SK-N-SH (cell line): ENCODE measurements around the gene SYNE2.

Experiments
- EP300 ChIP-seq, 2 experiments: IDR thresholded peaks; 2 replicates each; pipeline versions ENCODE4 v1.4.0 to v1.6.1; 2012; ENCODE audit warnings: borderline replicate concordance in 1 of 2, low read depth in 1 of 2, low read length in 1 of 2
- TAF1 ChIP-seq: IDR thresholded peaks from 2 replicates; pipeline ENCODE4 v1.6.1; 2012; ENCODE audit warnings: low read depth, mild to moderate bottlenecking, low read length, moderate library complexity, borderline replicate concordance
- TF ChIP-seq, protein P1 (sequence below): fragments of 200-600 bp; sonication (generic); IDR thresholded peaks from 2 replicates; pipeline ENCODE4 v1.6.1; 2017; ENCODE audit warnings: antibody characterized with exemption, mild to moderate bottlenecking, moderate library complexity
- TF ChIP-seq, protein P2 (sequence below): fragments of 150-350 bp; IDR thresholded peaks from 2 replicates; pipeline ENCODE4 v1.6.1; 2017; ENCODE audit warnings: antibody characterized with exemption, low read length, low read depth, borderline replicate concordance

DNA sequence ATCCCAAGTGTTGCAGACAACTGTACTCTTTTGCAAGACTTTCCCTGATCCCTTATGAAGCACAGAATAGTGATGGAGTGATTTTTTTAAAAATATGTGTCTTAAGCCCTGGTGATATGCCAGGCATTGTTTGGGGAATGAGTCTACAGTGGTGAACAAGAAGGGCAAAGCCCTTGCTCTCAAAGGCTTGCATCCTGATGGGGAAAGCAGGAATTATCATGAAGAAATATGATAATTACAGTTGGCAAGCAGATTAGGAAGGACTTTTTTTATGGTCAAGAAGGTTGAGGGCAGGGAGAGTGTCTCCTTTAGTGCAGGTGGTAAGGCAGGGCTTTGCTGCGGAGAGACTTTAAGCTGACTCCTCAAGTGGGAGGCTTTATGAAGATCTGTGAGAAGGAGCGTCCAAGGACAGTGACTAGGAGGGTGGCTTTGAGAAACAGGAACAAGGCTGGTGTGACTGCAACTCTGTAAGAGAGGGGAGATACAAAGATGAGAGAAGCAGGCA, 100.2 kb downstream of the SYNE2 start:
- TF ChIP-seq, protein P1, sequence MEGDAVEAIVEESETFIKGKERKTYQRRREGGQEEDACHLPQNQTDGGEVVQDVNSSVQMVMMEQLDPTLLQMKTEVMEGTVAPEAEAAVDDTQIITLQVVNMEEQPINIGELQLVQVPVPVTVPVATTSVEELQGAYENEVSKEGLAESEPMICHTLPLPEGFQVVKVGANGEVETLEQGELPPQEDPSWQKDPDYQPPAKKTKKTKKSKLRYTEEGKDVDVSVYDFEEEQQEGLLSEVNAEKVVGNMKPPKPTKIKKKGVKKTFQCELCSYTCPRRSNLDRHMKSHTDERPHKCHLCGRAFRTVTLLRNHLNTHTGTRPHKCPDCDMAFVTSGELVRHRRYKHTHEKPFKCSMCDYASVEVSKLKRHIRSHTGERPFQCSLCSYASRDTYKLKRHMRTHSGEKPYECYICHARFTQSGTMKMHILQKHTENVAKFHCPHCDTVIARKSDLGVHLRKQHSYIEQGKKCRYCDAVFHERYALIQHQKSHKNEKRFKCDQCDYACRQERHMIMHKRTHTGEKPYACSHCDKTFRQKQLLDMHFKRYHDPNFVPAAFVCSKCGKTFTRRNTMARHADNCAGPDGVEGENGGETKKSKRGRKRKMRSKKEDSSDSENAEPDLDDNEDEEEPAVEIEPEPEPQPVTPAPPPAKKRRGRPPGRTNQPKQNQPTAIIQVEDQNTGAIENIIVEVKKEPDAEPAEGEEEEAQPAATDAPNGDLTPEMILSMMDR = no peak
- TF ChIP-seq EP300 (IDR thresholded peaks at IDR 0.05; ENCODE audit: borderline replicate concordance in 1 of 2, low read depth in 1 of 2, low read length in 1 of 2) = no peak
- no peak for TF ChIP-seq TAF1
- TF ChIP-seq, protein P2, sequence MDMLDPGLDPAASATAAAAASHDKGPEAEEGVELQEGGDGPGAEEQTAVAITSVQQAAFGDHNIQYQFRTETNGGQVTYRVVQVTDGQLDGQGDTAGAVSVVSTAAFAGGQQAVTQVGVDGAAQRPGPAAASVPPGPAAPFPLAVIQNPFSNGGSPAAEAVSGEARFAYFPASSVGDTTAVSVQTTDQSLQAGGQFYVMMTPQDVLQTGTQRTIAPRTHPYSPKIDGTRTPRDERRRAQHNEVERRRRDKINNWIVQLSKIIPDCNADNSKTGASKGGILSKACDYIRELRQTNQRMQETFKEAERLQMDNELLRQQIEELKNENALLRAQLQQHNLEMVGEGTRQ = no peak
